Activated effector memory CD4-positive, alpha-beta T cell treated with Interleukin-2 at 50 U/mL for 16 hours (primary cell): ENCODE results near the gene LTN1.
"Not testable (repeated sequence)": the region's sequence is repeated elsewhere in the genome, so short reads cannot be mapped to it uniquely, and the experiment has no call there.

Source experiments
- DNase-seq: peaks from one replicate; pipeline ENCODE4 v3.0.0-alpha.2; 2020

Gene LTN1

GRCh38 chr21:28986677-28987076 is 6.0 kb downstream of the LTN1 start:
- no peak for DNase-seq

GRCh38 chr21:28982637-28983036 is 10.0 kb downstream of the LTN1 start:
- no peak for DNase-seq

GRCh38 chr21:28979092-28979491 is 13.6 kb downstream of the LTN1 start:
- no peak for DNase-seq

GRCh38 chr21:28975397-28975796 is 17.3 kb downstream of the LTN1 start:
- DNase-seq: no peak

GRCh38 chr21:28974531-28975227 is 18.0 kb downstream of the LTN1 start:
- no peak for DNase-seq

- no peak for DNase-seq
Observed at GRCh38 chr21:28972398-28972797, 20.3 kb downstream of the LTN1 start.

GRCh38 chr21:28971171-28971570 is 21.5 kb downstream of the LTN1 start:
- no peak for DNase-seq

- DNase-seq: no peak
Observed at GRCh38 chr21:28963831-28964230, 28.8 kb downstream of the LTN1 start.

GRCh38 chr21:28962465-28962864 is 30.2 kb downstream of the LTN1 start:
- no peak for DNase-seq

- DNase-seq: no peak
Observed at GRCh38 chr21:28961927-28962326, 30.8 kb downstream of the LTN1 start.

- DNase-seq: no peak
Observed at GRCh38 chr21:28960245-28960644, 32.4 kb downstream of the LTN1 start.

- no peak for DNase-seq
Observed at GRCh38 chr21:28959367-28960099, 33.1 kb downstream of the LTN1 start.

- DNase-seq: no peak
Observed at GRCh38 chr21:28953247-28953646, 39.4 kb downstream of the LTN1 start.

- no peak for DNase-seq
Observed at GRCh38 chr21:28952686-28953085, 40.0 kb downstream of the LTN1 start.

- no peak for DNase-seq
Observed at GRCh38 chr21:28949318-28949717, 43.4 kb downstream of the LTN1 start.

GRCh38 chr21:28944296-28944695 is 48.4 kb downstream of the LTN1 start:
- DNase-seq: no peak

GRCh38 chr21:28943631-28944030 is 49.0 kb downstream of the LTN1 start:
- DNase-seq: no peak

GRCh38 chr21:28938726-28939125 is 54.0 kb downstream of the LTN1 start:
- DNase-seq: no peak

GRCh38 chr21:28937737-28938136 is 54.9 kb downstream of the LTN1 start:
- no peak for DNase-seq

- DNase-seq: no peak
Observed at GRCh38 chr21:28936721-28937120, 56.0 kb downstream of the LTN1 start.

- no peak for DNase-seq
Observed at GRCh38 chr21:28936036-28936435, 56.6 kb downstream of the LTN1 start.

GRCh38 chr21:28932717-28933116 is 60.0 kb downstream of the LTN1 start:
- DNase-seq: no peak

- not testable (repeated sequence) for DNase-seq
Observed at GRCh38 chr21:28931708-28932372, 60.8 kb downstream of the LTN1 start.
